Endothelial cell of umbilical vein (primary cell): ENCODE measurements around the gene NLRP3. TPM values are rescaled to one million over a fixed set of nuclear protein-coding genes. Genes with fewer than 3 reads are reported as not detected.

Experiments
- BruUV-seq: library from RNA; stranded (reverse); fragments of 400-500 nt; replicated peaks from 2 replicates; lab custom pipeline; 2021; lab: Mats Ljungman, UMichigan
- CTCF ChIA-PET: fragments of 300-600, 350-600 bp; sonication (Branson Sonifier 250); formaldehyde crosslinking; loops from one replicate; lab custom pipeline; 2021; ENCODE audit warnings: antibody characterized with exemption, inconsistent platforms; lab: Charles Lee
- POLR2A ChIA-PET: fragments of 300-600, 350-600 bp; sonication (Branson Sonifier 250); formaldehyde crosslinking; loops from one replicate; lab custom pipeline; 2021; ENCODE audit warnings: antibody characterized with exemption, inconsistent platforms; lab: Charles Lee
- DNase-seq: peaks from one replicate; pipeline ENCODE4 v3.0.0-alpha.2; 2011; ENCODE audit warnings: low read depth, low spot score
- FAIRE-seq: peaks from 2 replicates; lab custom pipeline; 2011; peaks lifted over from hg19 to GRCh38; lab: Jason Lieb, UNC
- H2AFZ ChIP-seq: 2 replicates; pipeline ENCODE4 v1.6.0; 2012; ENCODE audit warnings: low read depth, low read length, control low read depth, inconsistent platforms
- H3K27ac ChIP-seq: 2 replicates; pipeline ENCODE4 v1.5.1; 2011; ENCODE audit warnings: low read depth, mild to moderate bottlenecking, control low read depth, low read length, moderate library complexity; ENCODE audit not compliant: insufficient read depth
- H3K27me3 ChIP-seq, 2 experiments: 2 replicates each; pipeline versions ENCODE4 v1.6.0 to v1.6.1; 2011; ENCODE audit warnings: low read length in 2 of 2, mixed read lengths in 1 of 2; ENCODE audit not compliant: control insufficient read depth in 2 of 2, insufficient read depth in 2 of 2
- H3K36me3 ChIP-seq, 2 experiments: 2 replicates in 1 of 2; 3 replicates in 1 of 2; pipeline ENCODE4 v1.5.1; 2011; ENCODE audit warnings: low read length in 2 of 2, mild to moderate bottlenecking in 1 of 2, moderate library complexity in 1 of 2; ENCODE audit not compliant: control insufficient read depth in 2 of 2, insufficient read depth in 2 of 2; ENCODE audit errors: extremely low read depth in 1 of 2
- H3K4me1 ChIP-seq: 3 replicates; pipeline ENCODE4 v1.5.1; 2011; ENCODE audit warnings: mild to moderate bottlenecking, low read length; ENCODE audit not compliant: control insufficient read depth, insufficient read depth; ENCODE audit errors: extremely low read depth
- H3K4me2 ChIP-seq: 2 replicates; pipeline ENCODE4 v1.6.1; 2011; ENCODE audit warnings: low read length, control low read depth, mixed read lengths; ENCODE audit not compliant: insufficient read depth
- H3K4me3 ChIP-seq, 3 experiments: fragments of 200-600 bp in 1 of 3; sonication (generic), shearing (Covaris generic) in 1 of 3; replicated peaks in 1 of 3; 2 replicates each; pipeline ENCODE4 v1.5.1; 2011 to 2016; ENCODE audit warnings: control low read depth in 3 of 3, low read length in 3 of 3, mild to moderate bottlenecking in 2 of 3, inconsistent platforms in 1 of 3, low read depth in 1 of 3, moderate library complexity in 1 of 3; ENCODE audit not compliant: insufficient read depth in 1 of 3
- H3K79me2 ChIP-seq: 2 replicates; pipeline ENCODE4 v1.6.0; 2012; ENCODE audit warnings: low read length, inconsistent platforms; ENCODE audit not compliant: control insufficient read depth, insufficient read depth
- H3K9ac ChIP-seq: replicated peaks from 2 replicates; pipeline ENCODE3; 2011; ENCODE audit warnings: low read length, control low read depth; ENCODE audit not compliant: insufficient read depth; ENCODE audit errors: extremely low read depth
- H3K9me1 ChIP-seq: replicated peaks from 3 replicates; pipeline ENCODE4 v1.6.0; 2011; ENCODE audit warnings: mild to moderate bottlenecking, low read length; ENCODE audit not compliant: control insufficient read depth, insufficient read depth; ENCODE audit errors: extremely low read depth
- H3K9me3 ChIP-seq: replicated peaks from 2 replicates; pipeline ENCODE4 v1.5.1; 2012; ENCODE audit warnings: low read length, inconsistent platforms; ENCODE audit not compliant: control insufficient read depth, insufficient read depth
- H4K20me1 ChIP-seq: replicated peaks from 2 replicates; pipeline ENCODE3; 2011; ENCODE audit warnings: mild to moderate bottlenecking, low read length; ENCODE audit not compliant: control insufficient read depth, insufficient read depth; ENCODE audit errors: extremely low read depth
- CTCF ChIP-seq, 2 donors: IDR thresholded peaks; 1 replicate in 1 of 2; 2 replicates in 1 of 2; pipeline ENCODE4 v1.5.1; 2011; ENCODE audit warnings: low read length in 2 of 2, mild to moderate bottlenecking in 2 of 2, moderate library complexity in 2 of 2, control low read depth in 1 of 2, inconsistent platforms in 1 of 2, low read depth in 1 of 2; ENCODE audit not compliant: insufficient read depth in 1 of 2; ENCODE audit errors: extremely low read depth in 1 of 2
- EZH2 ChIP-seq: IDR thresholded peaks from 2 replicates; pipeline ENCODE4 v1.6.1; 2012; ENCODE audit warnings: borderline replicate concordance, low read depth, mild to moderate bottlenecking, moderate library complexity, low read length, inconsistent platforms; ENCODE audit not compliant: severe bottlenecking
- FOS ChIP-seq: IDR thresholded peaks from 2 replicates; pipeline ENCODE4 v1.6.1; 2011; ENCODE audit warnings: mild to moderate bottlenecking, low read length, moderate library complexity, borderline replicate concordance; ENCODE audit not compliant: insufficient read depth
- GATA2 ChIP-seq: IDR thresholded peaks from 2 replicates; pipeline ENCODE4 v1.7.0; 2011; ENCODE audit warnings: low read depth, mild to moderate bottlenecking, moderate library complexity, mixed read lengths, low read length; ENCODE audit not compliant: insufficient read length, insufficient read depth
- JUN ChIP-seq: IDR thresholded peaks from 2 replicates; pipeline ENCODE4 v1.6.1; 2011; ENCODE audit warnings: borderline replicate concordance, low read depth; ENCODE audit not compliant: insufficient read length, insufficient read depth
- MAX ChIP-seq: IDR thresholded peaks from 2 replicates; pipeline ENCODE4 v1.6.1; 2011; ENCODE audit not compliant: insufficient read depth, insufficient read length
- MYC ChIP-seq: IDR thresholded peaks from one replicate; pipeline ENCODE4 v1.6.1; 2011; ENCODE audit warnings: mild to moderate bottlenecking, low read depth, low read length
- POLR2A ChIP-seq: IDR thresholded peaks from 2 replicates; pipeline ENCODE4 v1.6.1; 2012; ENCODE audit warnings: low read depth, mild to moderate bottlenecking, control low read depth, low read length
- POLR2AphosphoS5 ChIP-seq: IDR thresholded peaks from 2 replicates; pipeline ENCODE4 v1.6.1; 2012; ENCODE audit warnings: low read depth, mild to moderate bottlenecking, control low read depth, low read length, moderate library complexity; ENCODE audit not compliant: insufficient read depth
- dilution Hi-C: fragments of 300-500 bp; cut with MboI; formaldehyde crosslinking; loops from one replicate; pipeline ENCODE4 v1.15.0; 2019; ENCODE audit warnings: low sequenced_read_pairs; ENCODE audit not compliant: extremely low pct_ligation_motif_present
- intact Hi-C: fragments of 100-400 bp; cut with micrococcal nuclease; formaldehyde crosslinking; loops from one replicate; pipeline ENCODE4 v1.10.0; 2022
- polyA plus RNA-seq, 4 experiments: library from polyadenylated mRNA; depleted of rRNA in 3 of 4; stranded (reverse) in 3 of 4; unstranded in 1 of 4; fragments of >200 nt; gene quantifications; 2 replicates each; pipeline versions ENCODE4 v1.2.1 to v1.2.3, GENCODE V29; 2011 to 2012; ENCODE audit warnings: missing spikeins in 1 of 4
- total RNA-seq: library from RNA; stranded (reverse); gene quantifications from 2 replicates; pipeline ENCODE4 v1.2.3, GENCODE V29; 2021

The NLRP3 gene
- total and polyA plus RNA-seq, 2 donors (not counting 3 experiments of a cell fraction or from before 2014, with no cell fraction given): 0.24 to 0.29 TPM

DNA sequence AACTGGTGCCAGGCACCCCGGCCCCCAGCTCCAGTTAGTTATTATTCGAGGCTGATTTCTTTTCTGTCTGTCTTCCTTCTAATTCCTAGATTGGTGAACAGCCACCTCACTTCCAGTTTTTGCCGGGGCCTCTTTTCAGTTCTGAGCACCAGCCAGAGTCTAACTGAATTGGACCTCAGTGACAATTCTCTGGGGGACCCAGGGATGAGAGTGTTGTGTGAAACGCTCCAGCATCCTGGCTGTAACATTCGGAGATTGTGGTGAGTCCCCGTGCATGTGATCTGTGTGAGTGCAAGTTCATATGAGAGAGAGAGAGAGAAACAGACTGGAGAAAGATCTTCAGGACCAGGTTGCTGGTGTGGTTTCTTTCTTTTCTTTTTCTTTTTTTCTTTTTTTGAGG, 13.5 kb downstream of the NLRP3 start:
- H3K79me2 ChIP-seq: no peaks in the 10 kb centered on the region
- TF ChIP-seq MAX (no peak), FOS (no peak), POLR2A (no peak), JUN (no peak)
- no peak for DNase-seq
- H2AFZ ChIP-seq: no peak overlapping the region
- H3K4me2 ChIP-seq: no peak overlapping the region
- peaks cover 2% of the 10 kb centered on the region for H3K9me3 ChIP-seq
- no peak overlapping the region for H3K4me3 ChIP-seq
- no peaks in the 10 kb centered on the region for H3K36me3 ChIP-seq
- no peaks in the 10 kb centered on the region for H3K4me1 ChIP-seq
- no peak for FAIRE-seq
- H4K20me1 ChIP-seq: no peaks in the 10 kb centered on the region
- ChIA-PET POLR2A (no interaction called here), CTCF (no interaction called here)
- H3K27me3 ChIP-seq: no peaks in the 10 kb centered on the region
- BruUV-seq: no TSS peak
- H3K9ac ChIP-seq: no peak overlapping the region
- no peaks in the 10 kb centered on the region for H3K9me1 ChIP-seq
- intact Hi-C loops: no loop called here
- no peak overlapping the region for H3K27ac ChIP-seq
- dilution Hi-C loops: no loop called here

DNA sequence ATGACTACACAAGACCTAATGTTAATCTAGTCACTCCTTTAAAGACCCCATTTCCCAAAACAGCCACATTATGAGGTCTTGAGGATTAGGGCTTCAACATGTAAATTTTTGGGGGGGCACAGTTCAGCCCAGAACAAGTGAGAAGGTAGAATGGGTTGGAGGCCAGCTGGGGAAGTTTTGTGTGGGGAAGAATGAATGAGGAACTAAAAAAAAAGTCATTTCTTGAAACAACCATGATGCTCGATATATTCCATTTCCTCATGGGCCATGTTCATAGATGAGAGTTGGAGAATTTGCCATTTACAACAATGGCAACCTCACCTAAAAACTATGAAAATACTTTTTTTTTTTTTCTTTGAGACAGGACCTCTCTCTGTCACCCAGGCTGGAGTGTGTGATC, 14.5 kb downstream of the NLRP3 start:
- Histone ChIP-seq H3K9me3 (peaks cover 2% of the 10 kb centered on the region), H3K36me3 (no peaks in the 10 kb centered on the region), H3K4me1 (no peaks in the 10 kb centered on the region), H3K4me2 (no peak overlapping the region), H3K4me3 (no peak overlapping the region), H3K79me2 (no peaks in the 10 kb centered on the region), H3K27ac (no peak overlapping the region), H3K9me1 (no peaks in the 10 kb centered on the region), H2AFZ (no peak overlapping the region), H3K27me3 (no peaks in the 10 kb centered on the region), H4K20me1 (no peaks in the 10 kb centered on the region), H3K9ac (no peak overlapping the region)
- POLR2A ChIA-PET: no interaction called here
- CTCF ChIA-PET: no interaction called here
- no peak for DNase-seq
- intact Hi-C loops: no loop called here
- BruUV-seq: no TSS peak
- TF ChIP-seq MYC: no peak
- no peak for TF ChIP-seq POLR2AphosphoS5
- no peak for TF ChIP-seq EZH2
- no peak for TF ChIP-seq JUN
- TF ChIP-seq POLR2A: no peak
- TF ChIP-seq CTCF (IDR thresholded peaks at IDR 0.05; ENCODE audit: extremely low read depth in 1 of 2, insufficient read depth in 1 of 2, low read depth in 1 of 2, low read length in 2 of 2): no peak
- TF ChIP-seq MAX: no peak
- no peak for TF ChIP-seq GATA2
- TF ChIP-seq FOS: no peak
- dilution Hi-C loops: no loop called here
- FAIRE-seq: no peak
